Left ventricle myocardium inferior (tissue), 1 donor: Measurements from ENCODE around the gene POLR2J. TPM values are rescaled to one million over a fixed set of nuclear protein-coding genes. Genes with fewer than 3 reads are reported as not detected.
"Not testable (repeated sequence)": the region's sequence is repeated elsewhere in the genome, so short reads cannot be mapped to it uniquely, and the experiment has no call there.

Source experiments
- DNase-seq: peaks from one replicate; pipeline ENCODE4 v3.0.0-alpha.2; 2020
- H3K27ac ChIP-seq: fragments of 200-600 bp; replicated peaks from 2 replicates; pipeline ENCODE4 v1.8.0; 2021
- H3K27me3 ChIP-seq: fragments of 200-600 bp; 2 replicates; pipeline ENCODE4 v1.8.0; 2021; ENCODE audit warnings: low read depth
- H3K36me3 ChIP-seq: fragments of 200-600 bp; 2 replicates; pipeline ENCODE4 v1.8.0; 2021
- H3K4me1 ChIP-seq: fragments of 200-600 bp; 2 replicates; pipeline ENCODE4 v1.8.0; 2021
- H3K4me3 ChIP-seq: fragments of 200-600 bp; 2 replicates; pipeline ENCODE4 v1.8.0; 2021; ENCODE audit warnings: mild to moderate bottlenecking, moderate library complexity
- H3K9me3 ChIP-seq: fragments of 200-600 bp; replicated peaks from 2 replicates; pipeline ENCODE4 v1.8.0; 2021
- intact Hi-C: fragments of 100-400 bp; cut with micrococcal nuclease; formaldehyde crosslinking; loops from one replicate; pipeline ENCODE4 v1.11.0; 2022
- total RNA-seq: library from RNA; stranded (reverse); fragmentation: NEBNext Ultra II Directional; extraction: Animal tissue kit (Norgen Biotek cat#: 25700); gene quantifications from one replicate; pipeline ENCODE4 v1.2.1, GENCODE V29; 2021
- TF ChIP-seq, protein P1 (sequence below): fragments of 200-600 bp; IDR thresholded peaks from 2 replicates; pipeline ENCODE4 v1.8.0; 2021; ENCODE audit warnings: antibody characterized with exemption, mild to moderate bottlenecking, borderline replicate concordance
- donor health status: DM: no; HTN: yes; CAD: no; lungs with severe emphysema.

Gene POLR2J
- total RNA-seq, 1 donor from 2014 or later = 55.8 TPM

DNA sequence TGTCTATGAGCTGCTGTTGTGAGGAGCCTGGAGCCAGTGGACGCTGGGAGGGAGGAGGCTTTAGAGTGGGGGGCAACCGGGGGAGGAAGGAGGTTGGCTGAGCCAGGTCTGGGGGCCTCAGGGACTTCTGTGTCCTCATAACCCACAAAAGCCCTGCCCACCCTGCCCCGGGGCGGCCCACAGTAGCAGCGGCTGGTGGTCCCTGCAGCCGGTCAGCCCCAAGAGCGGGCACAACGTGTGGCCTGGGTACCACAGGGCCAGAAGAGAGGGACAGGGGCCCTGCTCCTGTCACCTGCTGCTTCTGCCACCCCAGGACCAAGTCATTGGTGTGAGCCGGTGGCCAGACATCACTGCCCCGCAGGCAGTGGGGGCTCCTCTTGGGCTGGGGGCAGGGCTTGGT lies 3.2 kb upstream of the POLR2J start:
- H3K4me1 ChIP-seq, H3K27ac ChIP-seq, intact Hi-C loops, H3K9me3 ChIP-seq, H3K27me3 ChIP-seq, H3K4me3 ChIP-seq, H3K36me3 ChIP-seq: not testable (repeated sequence)
- peak; percentile 7 for DNase-seq

GRCh38 chr7:102479982-102480637 lies 1.4 kb upstream of the POLR2J start:
- peak; percentile 57 for DNase-seq
- H3K4me1 ChIP-seq, H3K36me3 ChIP-seq, H3K4me3 ChIP-seq, H3K9me3 ChIP-seq, H3K27ac ChIP-seq, H3K27me3 ChIP-seq, intact Hi-C loops: not testable (repeated sequence)
- TF ChIP-seq, protein P1, sequence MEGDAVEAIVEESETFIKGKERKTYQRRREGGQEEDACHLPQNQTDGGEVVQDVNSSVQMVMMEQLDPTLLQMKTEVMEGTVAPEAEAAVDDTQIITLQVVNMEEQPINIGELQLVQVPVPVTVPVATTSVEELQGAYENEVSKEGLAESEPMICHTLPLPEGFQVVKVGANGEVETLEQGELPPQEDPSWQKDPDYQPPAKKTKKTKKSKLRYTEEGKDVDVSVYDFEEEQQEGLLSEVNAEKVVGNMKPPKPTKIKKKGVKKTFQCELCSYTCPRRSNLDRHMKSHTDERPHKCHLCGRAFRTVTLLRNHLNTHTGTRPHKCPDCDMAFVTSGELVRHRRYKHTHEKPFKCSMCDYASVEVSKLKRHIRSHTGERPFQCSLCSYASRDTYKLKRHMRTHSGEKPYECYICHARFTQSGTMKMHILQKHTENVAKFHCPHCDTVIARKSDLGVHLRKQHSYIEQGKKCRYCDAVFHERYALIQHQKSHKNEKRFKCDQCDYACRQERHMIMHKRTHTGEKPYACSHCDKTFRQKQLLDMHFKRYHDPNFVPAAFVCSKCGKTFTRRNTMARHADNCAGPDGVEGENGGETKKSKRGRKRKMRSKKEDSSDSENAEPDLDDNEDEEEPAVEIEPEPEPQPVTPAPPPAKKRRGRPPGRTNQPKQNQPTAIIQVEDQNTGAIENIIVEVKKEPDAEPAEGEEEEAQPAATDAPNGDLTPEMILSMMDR = peak; percentile 59

DNA sequence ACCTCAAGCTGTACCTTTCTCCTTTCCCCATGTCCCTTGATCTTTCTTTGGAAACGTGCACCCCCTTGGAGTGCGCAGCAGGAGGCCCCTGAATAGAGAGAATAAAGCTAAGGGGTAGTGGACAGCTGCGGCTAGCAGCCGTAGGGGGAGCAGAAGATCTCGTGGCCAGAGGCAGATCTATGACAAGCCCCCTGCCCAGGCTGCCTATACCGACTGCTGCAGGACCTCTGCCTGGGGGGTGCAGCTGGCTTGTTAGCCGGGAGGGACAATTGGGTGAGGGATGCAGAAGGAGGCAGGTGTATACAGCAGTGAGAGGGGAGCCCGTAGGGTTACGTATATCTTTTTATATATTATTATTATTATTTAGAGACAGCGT lies 475 bp upstream of the POLR2J start:
- intact Hi-C loops = not testable (repeated sequence)
- peak overlapping the region; percentile 50 for H3K27ac ChIP-seq

GRCh38 chr7:102474736-102475435 lies 3.8 kb downstream of the POLR2J start:
- H3K27me3 ChIP-seq, H3K4me1 ChIP-seq, H3K27ac ChIP-seq, H3K9me3 ChIP-seq, DNase-seq, intact Hi-C loops, H3K4me3 ChIP-seq: not testable (repeated sequence)
- H3K36me3 ChIP-seq = peaks cover 24% of the 10 kb centered on the region

More for the DNA sequence above, 475 bp upstream of the POLR2J start:
- H3K9me3 ChIP-seq, H3K4me1 ChIP-seq, DNase-seq, H3K36me3 ChIP-seq, H3K27me3 ChIP-seq: not testable (repeated sequence)
- peak overlapping the region; percentile 72 for H3K4me3 ChIP-seq

GRCh38 chr7:102474116-102474515 lies 4.6 kb downstream of the POLR2J start:
- H3K4me3 ChIP-seq, intact Hi-C loops, H3K27me3 ChIP-seq, H3K4me1 ChIP-seq, H3K27ac ChIP-seq, H3K9me3 ChIP-seq, DNase-seq: not testable (repeated sequence)
- peaks cover 27% of the 10 kb centered on the region for H3K36me3 ChIP-seq

GRCh38 chr7:102473271-102473991 lies 5.3 kb downstream of the POLR2J start:
- TF ChIP-seq, protein P1 = no peak
- H3K4me3 ChIP-seq = no peak overlapping the region
- peaks cover 27% of the 10 kb centered on the region for H3K36me3 ChIP-seq
- H3K4me1 ChIP-seq = peaks cover 4% of the 10 kb centered on the region
- intact Hi-C loops = no loop called here
- H3K27me3 ChIP-seq = no peaks in the 10 kb centered on the region
- no peaks in the 10 kb centered on the region for H3K9me3 ChIP-seq
- no peak overlapping the region for H3K27ac ChIP-seq
- no peak for DNase-seq

GRCh38 chr7:102472126-102473041 lies 6.3 kb downstream of the POLR2J start:
- no peaks in the 10 kb centered on the region for H3K4me1 ChIP-seq
- TF ChIP-seq, protein P1 = no peak
- intact Hi-C loops = no loop called here
- DNase-seq = no peak
- H3K4me3 ChIP-seq = no peak overlapping the region
- H3K36me3 ChIP-seq = peaks cover 27% of the 10 kb centered on the region
- no peaks in the 10 kb centered on the region for H3K9me3 ChIP-seq
- no peak overlapping the region for H3K27ac ChIP-seq
- H3K27me3 ChIP-seq = no peaks in the 10 kb centered on the region
